H9 (cell line): ENCODE results near the gene DNASE1L3. TPM values are rescaled to one million over a fixed set of nuclear protein-coding genes. Genes with fewer than 3 reads are reported as not detected.

Source experiments
- DNase-seq: peaks from one replicate; pipeline ENCODE4 v3.0.0-alpha.2; 2017
- H2AFZ ChIP-seq: one replicate; pipeline ENCODE4 v1.6.1; 2013; ENCODE audit warnings: mild to moderate bottlenecking, low read length, control low read depth, moderate library complexity
- H2AK5ac ChIP-seq: 2 replicates; pipeline ENCODE4 v1.6.1; 2013; ENCODE audit warnings: low read length, control low read depth, mixed read lengths; ENCODE audit not compliant: insufficient read length
- H2BK120ac ChIP-seq: one replicate; pipeline ENCODE4 v1.6.1; 2013; ENCODE audit warnings: low read depth, mild to moderate bottlenecking, low read length, control low read depth, inconsistent platforms; ENCODE audit not compliant: poor library complexity, severe bottlenecking
- H2BK12ac ChIP-seq: 2 replicates; pipeline ENCODE4 v1.6.1; 2013; ENCODE audit warnings: low read length, control low read depth, mixed read lengths, low read depth; ENCODE audit not compliant: insufficient read length
- H2BK15ac ChIP-seq: 2 replicates; pipeline ENCODE4 v1.6.1; 2013; ENCODE audit warnings: low read depth, low read length, control low read depth
- H2BK20ac ChIP-seq: one replicate; pipeline ENCODE4 v1.6.1; 2013; ENCODE audit warnings: low read depth, mild to moderate bottlenecking, low read length, control low read depth, inconsistent platforms; ENCODE audit not compliant: poor library complexity, severe bottlenecking
- H2BK5ac ChIP-seq: 2 replicates; pipeline ENCODE4 v1.6.1; 2013; ENCODE audit warnings: low read length, control low read depth, mixed read lengths; ENCODE audit not compliant: insufficient read length
- H3K14ac ChIP-seq: 2 replicates; pipeline ENCODE4 v1.6.1; 2013; ENCODE audit warnings: low read length, control low read depth; ENCODE audit not compliant: insufficient read depth
- H3K18ac ChIP-seq: 2 replicates; pipeline ENCODE4 v1.6.1; 2013; ENCODE audit warnings: low read depth, mild to moderate bottlenecking, mixed read lengths, low read length, control low read depth; ENCODE audit not compliant: insufficient read length
- H3K23ac ChIP-seq: 2 replicates; pipeline ENCODE4 v1.6.1; 2013; ENCODE audit warnings: low read length, control low read depth, mixed read lengths, low read depth; ENCODE audit not compliant: insufficient read length
- H3K23me2 ChIP-seq: 2 replicates; pipeline ENCODE4 v1.6.1; 2013; ENCODE audit warnings: low read depth, mild to moderate bottlenecking, mixed read lengths, low read length, control low read depth; ENCODE audit not compliant: insufficient read length, poor library complexity, severe bottlenecking
- H3K27ac ChIP-seq: 2 replicates; pipeline ENCODE4 v1.5.1; 2013; ENCODE audit warnings: low read length, control low read depth, mixed read lengths, low read depth; ENCODE audit not compliant: insufficient read length
- H3K27me3 ChIP-seq: 2 replicates; pipeline ENCODE4 v1.6.1; 2013; ENCODE audit warnings: low read length, control low read depth, inconsistent platforms; ENCODE audit not compliant: insufficient read depth
- H3K4ac ChIP-seq: 2 replicates; pipeline ENCODE4 v1.6.1; 2013; ENCODE audit warnings: low read depth, mild to moderate bottlenecking, control low read depth, inconsistent platforms, low read length, moderate library complexity
- H3K4me1 ChIP-seq: 2 replicates; pipeline ENCODE4 v1.6.1; 2013; ENCODE audit warnings: low read length, control low read depth, inconsistent platforms; ENCODE audit not compliant: insufficient read depth
- H3K4me2 ChIP-seq: 2 replicates; pipeline ENCODE4 v1.6.1; 2013; ENCODE audit warnings: low read length, control low read depth, mixed read lengths; ENCODE audit not compliant: insufficient read length, insufficient read depth
- H3K56ac ChIP-seq: 2 replicates; pipeline ENCODE4 v1.6.1; 2013; ENCODE audit warnings: low read depth, mild to moderate bottlenecking, mixed read lengths, low read length, control low read depth; ENCODE audit not compliant: insufficient read length
- H3K79me1 ChIP-seq: 2 replicates; pipeline ENCODE4 v1.6.1; 2013; ENCODE audit warnings: low read depth, mild to moderate bottlenecking, moderate library complexity, low read length, control low read depth, inconsistent platforms; ENCODE audit not compliant: insufficient read depth, poor library complexity, severe bottlenecking
- H3K79me2 ChIP-seq: 2 replicates; pipeline ENCODE4 v1.6.1; 2013; ENCODE audit warnings: low read length, control low read depth, inconsistent platforms; ENCODE audit not compliant: insufficient read depth
- H3K9ac ChIP-seq: 2 replicates; pipeline ENCODE4 v1.6.1; 2013; ENCODE audit warnings: low read length, control low read depth, mixed read lengths; ENCODE audit not compliant: insufficient read length; ENCODE audit errors: extremely low read depth
- H3K9me3 ChIP-seq: one replicate; pipeline ENCODE4 v1.6.1; 2013; ENCODE audit warnings: low read depth, low read length, inconsistent platforms; ENCODE audit not compliant: control insufficient read depth
- H3T11ph ChIP-seq: one replicate; pipeline ENCODE4 v1.6.1; 2013; ENCODE audit warnings: mild to moderate bottlenecking, low read length, control low read depth, inconsistent platforms
- H4K20me1 ChIP-seq: one replicate; pipeline ENCODE4 v1.6.1; 2013; ENCODE audit not compliant: control insufficient read depth, insufficient read length, insufficient read depth
- H4K5ac ChIP-seq: 2 replicates; pipeline ENCODE4 v1.6.1; 2013; ENCODE audit warnings: low read depth, mild to moderate bottlenecking, mixed read lengths, low read length, control low read depth; ENCODE audit not compliant: insufficient read length
- H4K8ac ChIP-seq: replicated peaks from 2 replicates; pipeline ENCODE4 v1.6.1; 2013; ENCODE audit warnings: low read length, control low read depth, mixed read lengths, low read depth; ENCODE audit not compliant: insufficient read length
- H4K91ac ChIP-seq: 2 replicates; pipeline ENCODE4 v1.6.1; 2013; ENCODE audit warnings: low read depth, mild to moderate bottlenecking, moderate library complexity, mixed read lengths, low read length, control low read depth; ENCODE audit not compliant: insufficient read length
- H3K27ac Mint-ChIP-seq, 3 experiments: 2 replicates in 2 of 3; 3 replicates in 1 of 3; pipeline ENCODE4 v1.8.0; 2020 to 2021; ENCODE audit warnings: mixed read lengths in 3 of 3, mild to moderate bottlenecking in 1 of 3, moderate library complexity in 1 of 3
- H3K27me3 Mint-ChIP-seq: 2 replicates; pipeline ENCODE4 v1.8.0; 2021; ENCODE audit warnings: low read depth, mild to moderate bottlenecking, moderate library complexity, mixed read lengths
- H3K36me3 Mint-ChIP-seq, 3 experiments: 2 replicates in 2 of 3; 3 replicates in 1 of 3; pipeline ENCODE4 v1.8.0; 2020 to 2021; ENCODE audit warnings: low read depth in 3 of 3, mixed read lengths in 3 of 3; ENCODE audit not compliant: insufficient read depth in 1 of 3
- H3K4me1 Mint-ChIP-seq, 2 experiments: 2 replicates each; pipeline ENCODE4 v1.8.0; 2020; ENCODE audit warnings: mixed read lengths in 2 of 2
- H3K4me3 Mint-ChIP-seq, 2 experiments: 2 replicates in 1 of 2; 3 replicates in 1 of 2; pipeline ENCODE4 v1.8.0; 2020 to 2021; ENCODE audit warnings: mild to moderate bottlenecking in 2 of 2, mixed read lengths in 2 of 2, moderate library complexity in 1 of 2
- H3K9me3 Mint-ChIP-seq, 2 experiments: 2 replicates in 1 of 2; 3 replicates in 1 of 2; pipeline ENCODE4 v1.8.0; 2020; ENCODE audit warnings: mild to moderate bottlenecking in 2 of 2, mixed read lengths in 2 of 2, moderate library complexity in 1 of 2
- WGBS: extraction: QIAGEN DNeasy Blood & Tissue Kit; methylation state at CpG from one replicate; pipeline ENCODE4 v1.1.7; 2013; ENCODE audit warnings: missing lambda C conversion rate, low lambda C conversion rate, mixed read lengths; ENCODE audit not compliant: insufficient read length; ENCODE audit errors: extremely low coverage; 5-methylcytosine and 5-hydroxymethylcytosine counted together
- total RNA-seq: library from RNA; stranded (reverse); gene quantifications from 2 replicates; pipeline ENCODE4 v1.2.1, GENCODE V29; 2021
- TF ChIP-seq, protein P1 (sequence below): fragments of 200-600 bp; sonication (generic); conservative IDR thresholded peaks from 3 replicates; pipeline ENCODE4 v1.8.0; 2021; ENCODE audit warnings: antibody characterized with exemption, mild to moderate bottlenecking

The DNASE1L3 gene
- total RNA-seq, 1 experiment from 2014 or later = not detected

DNA sequence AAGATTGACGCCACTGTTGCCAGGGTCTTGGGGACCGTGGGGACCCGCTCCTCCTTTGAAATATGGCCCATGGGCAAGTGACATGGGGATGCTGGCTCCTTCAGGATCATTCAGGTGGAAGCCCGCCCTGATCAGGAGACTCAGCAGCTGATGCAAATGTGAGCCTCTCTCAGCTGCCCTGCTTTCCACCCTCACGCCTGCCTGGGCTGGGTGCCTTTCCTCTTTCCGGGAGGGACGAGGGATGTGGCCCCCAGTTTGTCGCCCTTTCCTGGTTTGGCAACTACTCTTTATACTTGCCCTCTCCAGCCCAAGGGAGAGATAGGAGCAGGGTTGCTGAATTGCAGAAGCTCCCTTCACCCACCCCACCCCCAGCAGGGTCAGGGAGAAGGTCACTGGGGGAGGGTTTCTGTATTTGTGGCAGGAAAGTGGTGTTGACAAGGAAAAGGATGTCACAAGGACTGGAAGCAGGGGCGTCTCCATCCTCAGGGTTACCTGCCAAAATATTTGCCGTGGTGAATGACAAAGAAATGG is 21.8 kb downstream of the DNASE1L3 start:
- DNase-seq = no peak
- H3K4me1 Mint-ChIP-seq = peaks cover 10 to 11% of the 10 kb centered on the region in 2 experiments
- Histone ChIP-seq H3K9me3 (no peaks in the 10 kb centered on the region), H3K27me3 (no peaks in the 10 kb centered on the region), H2BK20ac (no peak overlapping the region), H3K23me2 (no peaks in the 10 kb centered on the region), H2BK120ac (no peak overlapping the region), H2BK5ac (no peak overlapping the region), H3K4ac (no peak overlapping the region), H3T11ph (no peak overlapping the region), H4K91ac (no peak overlapping the region), H2AK5ac (no peak overlapping the region), H2BK15ac (no peak overlapping the region), H3K4me1 (peaks cover 2% of the 10 kb centered on the region; the same call in 1 of the 2 replicates), H4K5ac (no peak overlapping the region), H3K23ac (no peak overlapping the region), H3K56ac (no peak overlapping the region), H3K79me2 (no peaks in the 10 kb centered on the region), H3K18ac (no peak overlapping the region), H3K79me1 (no peaks in the 10 kb centered on the region), H3K27ac (no peak overlapping the region), H3K14ac (no peak overlapping the region), H4K20me1 (no peaks in the 10 kb centered on the region), H4K8ac (no peak overlapping the region), H3K9ac (no peak overlapping the region), H2BK12ac (no peak overlapping the region), H2AFZ (no peak overlapping the region), H3K4me2 (no peak overlapping the region)
- TF ChIP-seq, protein P1, sequence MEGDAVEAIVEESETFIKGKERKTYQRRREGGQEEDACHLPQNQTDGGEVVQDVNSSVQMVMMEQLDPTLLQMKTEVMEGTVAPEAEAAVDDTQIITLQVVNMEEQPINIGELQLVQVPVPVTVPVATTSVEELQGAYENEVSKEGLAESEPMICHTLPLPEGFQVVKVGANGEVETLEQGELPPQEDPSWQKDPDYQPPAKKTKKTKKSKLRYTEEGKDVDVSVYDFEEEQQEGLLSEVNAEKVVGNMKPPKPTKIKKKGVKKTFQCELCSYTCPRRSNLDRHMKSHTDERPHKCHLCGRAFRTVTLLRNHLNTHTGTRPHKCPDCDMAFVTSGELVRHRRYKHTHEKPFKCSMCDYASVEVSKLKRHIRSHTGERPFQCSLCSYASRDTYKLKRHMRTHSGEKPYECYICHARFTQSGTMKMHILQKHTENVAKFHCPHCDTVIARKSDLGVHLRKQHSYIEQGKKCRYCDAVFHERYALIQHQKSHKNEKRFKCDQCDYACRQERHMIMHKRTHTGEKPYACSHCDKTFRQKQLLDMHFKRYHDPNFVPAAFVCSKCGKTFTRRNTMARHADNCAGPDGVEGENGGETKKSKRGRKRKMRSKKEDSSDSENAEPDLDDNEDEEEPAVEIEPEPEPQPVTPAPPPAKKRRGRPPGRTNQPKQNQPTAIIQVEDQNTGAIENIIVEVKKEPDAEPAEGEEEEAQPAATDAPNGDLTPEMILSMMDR = no peak
- no peak overlapping the region for H3K4me3 Mint-ChIP-seq
- peaks cover 4% of the 10 kb centered on the region; the same call in 1 of the 2 replicates for H3K27me3 Mint-ChIP-seq
- no peaks in the 10 kb centered on the region for H3K9me3 Mint-ChIP-seq
- no peaks in the 10 kb centered on the region for H3K36me3 Mint-ChIP-seq
- no peak overlapping the region; a peak in 1 of 7 replicates for H3K27ac Mint-ChIP-seq
- WGBS = no CpG with 5 or more reads among the region's 10 CpGs
